Mesodermal cell (in vitro differentiated cells): ENCODE data around the gene MAN2C1.

Experiments used
- H3K27ac ChIP-seq: 2 replicates; pipeline ENCODE4 v1.7.0; 2013; ENCODE audit warnings: mild to moderate bottlenecking, low read depth, low read length, moderate library complexity; ENCODE audit not compliant: severe bottlenecking
- H3K36me3 ChIP-seq: 2 replicates; pipeline ENCODE4 v1.7.1; 2013; ENCODE audit warnings: mild to moderate bottlenecking, low read length, moderate library complexity; ENCODE audit not compliant: control insufficient read depth, insufficient read depth
- H3K4me1 ChIP-seq: one replicate; pipeline ENCODE4 v1.7.1; 2013; ENCODE audit warnings: mild to moderate bottlenecking, low read length; ENCODE audit not compliant: insufficient read depth, control insufficient read depth, poor library complexity, severe bottlenecking
- H3K4me3 ChIP-seq: 2 replicates; pipeline ENCODE4 v1.7.0; 2013; ENCODE audit warnings: low read length, control low read depth, mild to moderate bottlenecking; ENCODE audit not compliant: insufficient read depth, poor library complexity, severe bottlenecking; ENCODE audit errors: extremely low read depth
- H3K9me3 ChIP-seq: 2 replicates; pipeline ENCODE4 v1.7.1; 2013; ENCODE audit warnings: mild to moderate bottlenecking, low read length, moderate library complexity; ENCODE audit not compliant: control insufficient read depth
- WGBS, 2 experiments: methylation state at CpG; one replicate each; pipeline ENCODE4 v1.1.5; 2013; ENCODE audit warnings: missing lambda C conversion rate in 2 of 2; ENCODE audit not compliant: insufficient coverage in 2 of 2; 5-methylcytosine and 5-hydroxymethylcytosine counted together

MAN2C1 gene

DNA sequence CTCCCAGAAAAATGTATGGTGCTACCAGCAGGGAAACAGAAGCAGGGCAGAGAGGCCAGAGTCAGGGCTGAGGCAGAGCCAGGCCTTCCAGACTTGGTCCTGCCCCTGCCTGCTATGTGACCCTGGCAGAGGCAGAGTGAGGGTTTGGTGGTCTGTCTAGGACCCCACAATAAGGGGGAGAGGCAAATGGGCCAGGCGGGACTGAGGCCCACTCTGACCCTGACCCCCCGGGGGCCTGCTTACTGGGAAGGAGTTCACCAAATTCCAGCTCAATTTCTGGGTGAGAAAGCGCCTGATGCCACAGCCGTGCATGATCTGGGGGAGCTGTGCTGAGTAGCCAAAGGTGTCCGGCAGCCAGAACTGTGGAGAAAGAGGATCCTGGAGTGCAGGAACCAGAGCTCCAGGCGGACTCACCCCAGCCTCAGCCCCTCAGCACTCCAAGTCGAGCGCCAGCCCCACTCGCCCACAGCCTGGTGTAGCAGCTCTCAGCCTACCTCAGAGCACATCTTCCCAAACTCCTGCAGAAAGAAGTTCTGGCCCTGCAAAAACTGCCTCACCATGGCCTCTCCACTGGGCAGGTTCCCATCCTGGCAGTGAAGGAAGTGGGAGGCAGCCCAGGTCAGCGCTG is 6.9 kb downstream of the MAN2C1 start:
- Histone ChIP-seq H3K9me3 (no peaks in the 10 kb centered on the region), H3K4me3 (no peak overlapping the region), H3K36me3 (peaks cover 75% of the 10 kb centered on the region), H3K27ac (no peak overlapping the region), H3K4me1 (no peaks in the 10 kb centered on the region)
- WGBS, 2 experiments, result 94 to 97% methylated on average over 6 to 10 of the region's 10 CpGs

DNA sequence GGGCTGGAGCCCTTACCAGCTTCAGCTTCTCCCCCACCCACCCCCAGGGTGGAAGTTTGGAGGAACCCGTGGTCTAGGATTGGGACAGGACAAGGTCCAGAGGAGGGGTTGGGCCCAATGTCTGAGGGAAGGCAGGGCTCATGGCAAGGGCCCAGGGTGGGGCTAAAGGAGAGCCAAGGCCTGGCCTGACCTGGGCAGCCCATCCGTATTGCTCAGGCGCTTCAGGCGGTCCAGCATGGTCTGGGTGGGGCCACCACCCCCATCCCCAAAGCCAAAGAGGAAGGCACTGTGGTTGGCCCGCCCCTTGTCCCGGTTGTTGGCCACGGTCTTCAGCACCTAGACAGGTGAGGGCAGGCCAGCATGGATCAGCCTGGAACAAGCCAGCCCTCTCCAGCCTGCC is 7.6 kb downstream of the MAN2C1 start:
- Histone ChIP-seq H3K27ac (no peak overlapping the region), H3K4me1 (no peaks in the 10 kb centered on the region), H3K36me3 (peaks cover 75% of the 10 kb centered on the region), H3K9me3 (no peaks in the 10 kb centered on the region), H3K4me3 (no peak overlapping the region)
- WGBS, 2 experiments, result 100% methylated on average over 4 to 6 of the region's 7 CpGs

DNA sequence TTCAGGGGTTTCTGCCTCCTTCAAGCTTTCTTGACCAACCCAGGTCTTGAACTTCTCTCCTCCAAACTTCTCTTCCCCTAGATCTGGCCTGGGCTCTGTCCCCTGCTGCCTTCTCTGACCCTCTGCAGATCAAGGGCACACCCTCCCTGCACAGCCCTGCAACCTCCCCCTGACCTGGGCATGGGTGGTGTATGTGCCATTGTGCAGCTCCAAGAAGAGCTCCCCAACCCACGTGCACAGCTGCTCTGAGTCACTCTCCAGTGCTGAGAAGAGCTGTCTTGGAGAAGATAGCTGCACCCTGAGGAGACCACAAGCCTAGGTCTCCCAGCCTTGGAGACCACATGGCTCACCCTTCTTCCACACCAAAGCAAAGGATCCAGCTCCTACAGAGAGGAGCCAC is 8.0 kb downstream of the MAN2C1 start:
- Histone ChIP-seq H3K4me1 (no peaks in the 10 kb centered on the region), H3K4me3 (no peak overlapping the region), H3K36me3 (peaks cover 73% of the 10 kb centered on the region), H3K9me3 (no peaks in the 10 kb centered on the region), H3K27ac (no peak overlapping the region)
- WGBS, 2 experiments, result 100% methylated on average over 1 of the region's 1 CpG

DNA sequence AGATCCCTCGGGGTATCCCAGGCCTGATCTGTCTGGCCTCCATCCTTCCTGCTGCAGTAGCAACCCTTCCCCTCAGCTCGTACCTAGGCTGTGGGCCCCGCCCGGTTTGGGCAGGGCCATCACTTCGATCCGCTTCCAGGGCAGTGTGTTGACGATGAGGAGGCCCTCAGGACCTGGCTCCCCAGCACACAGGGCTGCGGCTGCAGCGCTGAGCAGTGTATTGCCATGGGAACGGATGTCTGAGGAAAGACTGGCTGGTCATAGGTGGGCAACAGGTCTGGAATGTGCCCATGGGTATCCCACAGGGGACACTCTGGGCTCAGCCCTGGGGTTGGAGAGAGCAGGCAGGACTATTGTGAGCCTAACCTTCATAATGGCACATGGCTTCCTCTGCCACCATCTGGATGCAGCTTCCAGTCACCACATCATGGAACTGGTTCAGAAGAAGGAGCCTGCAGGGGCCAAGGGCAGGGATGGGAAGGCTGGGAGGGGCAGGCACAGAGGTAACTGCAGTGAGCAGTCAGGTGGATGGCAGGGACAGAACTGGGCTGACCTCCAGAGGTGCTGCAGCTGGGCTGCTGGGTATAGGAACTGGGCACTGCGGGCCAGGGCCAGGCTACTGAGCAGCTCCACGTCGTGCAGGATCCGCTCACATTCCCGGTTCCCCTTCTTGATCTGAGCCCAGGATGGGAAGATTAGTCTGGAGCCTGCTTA is 8.7 kb downstream of the MAN2C1 start:
- no peaks in the 10 kb centered on the region for H3K4me1 ChIP-seq
- H3K4me3 ChIP-seq, result no peak overlapping the region
- H3K36me3 ChIP-seq, result peaks cover 73% of the 10 kb centered on the region
- H3K27ac ChIP-seq, result no peak overlapping the region
- WGBS, 2 experiments, result 91 to 95% methylated on average over 10 to 15 of the region's 15 CpGs
- H3K9me3 ChIP-seq, result no peaks in the 10 kb centered on the region

DNA sequence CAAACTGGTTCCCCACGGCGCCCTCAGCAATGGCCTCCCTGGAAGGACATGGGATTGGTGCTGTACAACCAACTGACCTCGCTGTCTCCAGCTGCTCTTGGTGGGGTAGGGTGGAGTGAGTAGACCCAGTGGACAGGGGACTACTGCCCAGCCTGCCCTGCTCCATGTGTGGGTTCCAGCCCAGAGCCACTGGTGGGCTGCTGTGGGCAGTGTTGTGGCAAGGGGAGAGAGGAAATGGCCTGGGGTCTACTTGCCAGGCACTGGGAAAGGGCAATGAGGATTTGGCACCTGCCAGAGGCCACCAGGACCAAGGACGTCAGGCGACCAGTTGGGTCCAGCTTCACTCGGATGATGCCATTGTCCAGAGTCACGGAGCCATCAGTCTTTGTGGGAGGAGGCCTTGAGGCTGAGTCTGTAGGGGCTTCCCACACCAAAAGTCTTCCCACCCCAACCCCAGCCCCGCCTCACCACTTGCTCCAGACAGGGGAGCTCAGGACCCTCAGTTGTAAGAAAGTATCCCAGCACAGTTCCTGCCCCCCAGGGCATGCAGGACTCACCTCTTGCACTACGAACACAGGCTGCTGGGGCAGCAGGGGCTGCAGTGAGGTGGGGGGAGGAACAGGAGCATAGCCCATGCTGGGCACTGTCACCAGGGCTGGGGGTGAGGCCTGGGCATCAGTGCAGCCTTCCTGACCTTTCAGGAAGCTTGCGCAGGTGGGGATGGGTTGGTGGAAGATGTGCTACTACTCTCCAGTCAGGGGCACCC is 9.5 kb downstream of the MAN2C1 start:
- no peaks in the 10 kb centered on the region for H3K4me1 ChIP-seq
- no peaks in the 10 kb centered on the region for H3K9me3 ChIP-seq
- peaks cover 72% of the 10 kb centered on the region for H3K36me3 ChIP-seq
- H3K27ac ChIP-seq, result no peak overlapping the region
- 92 to 96% methylated on average over 3 to 8 of the region's 10 CpGs for WGBS, 2 experiments
- no peak overlapping the region for H3K4me3 ChIP-seq

DNA sequence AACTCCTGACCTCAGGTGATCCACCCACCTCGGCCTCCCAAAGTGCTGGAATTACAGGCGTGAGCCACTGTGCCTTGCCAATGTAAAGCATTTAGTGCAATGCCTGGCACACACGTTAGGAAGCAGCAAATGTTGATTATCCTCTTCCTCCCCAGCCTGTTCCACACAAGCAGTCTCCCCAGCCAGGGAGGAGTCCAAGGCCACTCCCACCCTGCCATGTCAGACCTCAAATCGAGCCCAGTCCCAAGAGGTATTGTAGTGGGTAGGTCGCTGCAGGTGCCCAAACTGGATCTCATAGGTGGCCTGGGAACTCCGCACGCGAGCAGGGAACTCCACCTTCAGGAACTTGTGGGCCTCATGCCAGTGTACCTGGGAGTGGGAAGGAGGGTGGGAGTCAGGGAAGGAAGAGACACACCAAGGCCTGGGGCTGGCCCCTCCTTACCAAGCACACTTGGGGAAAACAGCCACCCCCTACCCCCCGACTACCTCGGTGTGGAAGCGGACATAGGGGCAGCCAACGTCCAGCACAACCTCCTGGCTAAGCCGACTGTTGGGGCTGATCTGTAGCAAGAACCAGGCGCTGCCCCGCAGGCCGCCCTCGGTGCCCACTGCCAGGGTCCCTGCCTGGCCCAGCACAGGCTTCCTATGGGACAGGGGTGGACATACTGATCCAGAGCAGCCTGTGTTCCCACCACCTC is 10.3 kb downstream of the MAN2C1 start:
- Histone ChIP-seq H3K9me3 (no peaks in the 10 kb centered on the region), H3K36me3 (peaks cover 77% of the 10 kb centered on the region), H3K4me3 (no peak overlapping the region), H3K4me1 (no peaks in the 10 kb centered on the region), H3K27ac (no peak overlapping the region)
- WGBS, 2 experiments, result 83 to 97% methylated on average over 9 to 15 of the region's 17 CpGs

DNA sequence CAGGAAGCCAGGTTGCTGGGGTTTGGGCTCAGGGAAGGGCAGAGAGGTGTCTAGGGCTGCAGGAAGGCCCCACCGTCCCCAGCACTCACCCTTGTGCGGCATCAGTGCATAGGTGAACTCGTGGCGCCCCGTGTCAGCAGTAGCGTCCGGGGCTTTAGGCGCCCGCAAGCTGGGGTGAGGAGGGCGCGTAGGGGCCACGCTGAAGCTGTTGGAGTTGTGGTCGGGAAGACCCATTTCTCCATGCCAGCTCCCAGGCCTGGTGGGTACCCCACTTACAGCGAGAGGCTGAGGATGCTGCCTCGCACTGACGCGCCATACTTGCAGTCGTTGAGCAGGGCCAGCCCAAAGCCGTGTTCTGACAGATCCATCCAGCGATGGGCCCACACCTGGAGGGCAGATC is 11.9 kb downstream of the MAN2C1 start:
- Histone ChIP-seq H3K9me3 (no peaks in the 10 kb centered on the region), H3K27ac (no peak overlapping the region), H3K36me3 (peaks cover 68% of the 10 kb centered on the region), H3K4me1 (no peaks in the 10 kb centered on the region), H3K4me3 (no peak overlapping the region)
- 96 to 98% methylated on average over 20 of the region's 20 CpGs for WGBS, 2 experiments

DNA sequence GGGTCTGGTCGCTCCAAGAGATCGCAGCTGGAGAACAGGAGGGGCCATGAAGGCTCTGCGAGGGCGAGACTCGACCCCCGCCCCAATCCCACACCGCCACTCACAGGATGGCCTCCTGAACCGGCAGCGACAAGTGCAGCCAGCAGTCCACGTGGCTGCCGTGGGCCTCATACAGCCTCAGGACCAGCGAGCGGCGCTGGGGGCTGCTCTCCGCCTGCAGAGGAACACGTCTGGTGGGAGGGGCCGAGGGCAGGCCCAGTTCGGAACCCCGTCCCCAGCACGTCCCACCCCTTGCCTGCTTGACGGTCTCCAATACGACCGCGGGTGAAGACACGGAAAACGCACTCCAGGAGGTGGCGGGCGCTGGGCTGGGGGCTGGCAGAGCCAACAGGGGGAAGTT is 12.4 kb downstream of the MAN2C1 start:
- no peak overlapping the region for H3K4me3 ChIP-seq
- 92 to 96% methylated on average over 21 to 28 of the region's 28 CpGs for WGBS, 2 experiments

DNA sequence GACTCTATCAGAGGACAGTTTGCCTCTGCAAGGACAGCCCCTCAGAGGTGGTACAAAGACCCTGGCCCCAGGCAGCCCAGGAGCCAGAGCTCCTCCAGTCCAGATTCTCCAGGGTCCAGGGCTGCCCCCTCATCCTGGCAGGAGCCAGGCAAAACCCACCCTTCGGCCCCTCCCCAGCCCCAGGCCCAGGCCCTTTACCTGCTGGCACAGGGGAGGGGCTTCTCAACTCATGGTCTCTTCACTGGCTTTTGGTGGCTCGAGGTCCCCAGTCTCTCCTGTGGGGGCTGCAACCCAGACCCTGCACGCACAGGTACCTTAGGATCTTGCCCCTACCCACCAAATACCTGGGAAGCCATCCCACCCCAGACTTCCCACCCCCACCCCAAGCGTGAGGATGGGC is 13.0 kb downstream of the MAN2C1 start:
- Histone ChIP-seq H3K27ac (no peak overlapping the region), H3K4me1 (no peaks in the 10 kb centered on the region), H3K36me3 (peaks cover 59% of the 10 kb centered on the region), H3K9me3 (no peaks in the 10 kb centered on the region), H3K4me3 (no peak overlapping the region)
- 97 to 100% methylated on average over 1 to 3 of the region's 4 CpGs for WGBS, 2 experiments

More for the DNA sequence above, 12.4 kb downstream of the MAN2C1 start:
- Histone ChIP-seq H3K36me3 (peaks cover 63% of the 10 kb centered on the region), H3K27ac (no peak overlapping the region), H3K4me1 (no peaks in the 10 kb centered on the region), H3K9me3 (no peaks in the 10 kb centered on the region)

DNA sequence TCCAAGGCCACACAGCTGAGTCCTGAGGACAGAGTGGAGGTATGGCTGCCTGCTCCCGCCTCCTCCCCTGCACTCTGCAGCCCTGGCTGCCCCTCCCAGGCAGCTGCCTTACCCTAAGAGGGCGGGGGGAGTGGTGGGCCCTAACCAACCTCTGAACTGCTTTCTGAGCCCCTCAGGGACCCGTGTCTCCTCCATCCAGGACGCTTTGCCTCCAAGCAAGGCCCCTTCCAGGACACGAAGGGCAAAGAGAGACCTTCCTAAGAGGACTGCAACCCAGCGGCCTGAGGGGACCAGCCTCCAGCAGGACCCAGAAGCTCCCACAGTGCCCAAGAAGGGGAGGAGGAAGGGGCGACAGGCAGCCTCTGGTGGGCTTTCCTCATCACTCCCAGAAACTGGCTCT is 14.0 kb downstream of the MAN2C1 start:
- no peaks in the 10 kb centered on the region for H3K9me3 ChIP-seq
- H3K4me1 ChIP-seq, result no peaks in the 10 kb centered on the region
- no peak overlapping the region for H3K4me3 ChIP-seq
- peaks cover 50% of the 10 kb centered on the region for H3K36me3 ChIP-seq
- WGBS, 2 experiments, result 85 to 94% methylated on average over 5 to 6 of the region's 7 CpGs
- no peak overlapping the region for H3K27ac ChIP-seq
